Measurements from ENCODE around the gene POU6F1.

The POU6F1 gene

DNA sequence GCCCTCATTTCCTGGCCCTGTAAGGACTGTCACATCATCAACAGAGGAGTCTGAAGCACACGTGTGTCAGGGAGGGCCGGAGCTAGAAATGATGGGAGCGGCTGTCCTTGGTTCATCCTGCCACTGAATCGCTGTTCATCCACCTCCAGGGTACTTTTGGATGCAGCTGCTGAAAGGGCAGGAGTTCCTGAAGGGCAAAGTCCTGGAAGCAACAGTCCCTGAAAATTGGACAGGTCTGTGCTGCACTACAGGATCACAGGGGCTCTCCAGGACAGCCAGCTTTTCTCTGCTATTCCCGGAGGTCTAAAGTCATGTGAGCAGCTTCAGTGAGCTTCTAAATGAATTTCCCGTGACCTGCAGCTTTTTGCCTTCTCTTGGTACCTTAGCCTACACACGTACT lies 17.7 kb downstream of the POU6F1 start:
- Histone ChIP-seq H3K9me3 (ENCODE audit: control insufficient read depth, insufficient read depth, low read depth, low read length) (no peaks in the 10 kb centered on the region), H3K36me3 (ENCODE audit: control insufficient read depth in 2 of 2, insufficient read depth in 1 of 2, low read length in 2 of 2) (peaks cover 0 to 4% of the 10 kb centered on the region in 2 experiments; a peak in 2 of 3 replicates), H3K4me3 (ENCODE audit: low read depth, low read length) (no peak overlapping the region), H3K27ac (ENCODE audit: extremely low read depth, low read depth, low read length) (no peak overlapping the region), H3K4me1 (ENCODE audit: control insufficient read depth, insufficient read depth, low read length) (no peaks in the 10 kb centered on the region)
- TF ChIP-seq, protein P1, sequence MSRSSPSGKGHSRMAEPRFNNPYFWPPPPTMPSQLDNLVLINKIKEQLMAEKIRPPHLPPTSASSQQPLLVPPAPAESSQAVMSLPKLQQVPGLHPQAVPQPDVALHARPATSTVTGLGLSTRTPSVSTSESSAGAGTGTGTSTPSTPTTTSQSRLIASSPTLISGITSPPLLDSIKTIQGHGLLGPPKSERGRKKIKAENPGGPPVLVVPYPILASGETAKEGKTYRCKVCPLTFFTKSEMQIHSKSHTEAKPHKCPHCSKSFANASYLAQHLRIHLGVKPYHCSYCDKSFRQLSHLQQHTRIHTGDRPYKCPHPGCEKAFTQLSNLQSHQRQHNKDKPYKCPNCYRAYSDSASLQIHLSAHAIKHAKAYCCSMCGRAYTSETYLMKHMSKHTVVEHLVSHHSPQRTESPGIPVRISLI (tag by site-specific recombination; IDR thresholded peaks at IDR 0.05), result no peak
- TF ChIP-seq, protein P2, sequence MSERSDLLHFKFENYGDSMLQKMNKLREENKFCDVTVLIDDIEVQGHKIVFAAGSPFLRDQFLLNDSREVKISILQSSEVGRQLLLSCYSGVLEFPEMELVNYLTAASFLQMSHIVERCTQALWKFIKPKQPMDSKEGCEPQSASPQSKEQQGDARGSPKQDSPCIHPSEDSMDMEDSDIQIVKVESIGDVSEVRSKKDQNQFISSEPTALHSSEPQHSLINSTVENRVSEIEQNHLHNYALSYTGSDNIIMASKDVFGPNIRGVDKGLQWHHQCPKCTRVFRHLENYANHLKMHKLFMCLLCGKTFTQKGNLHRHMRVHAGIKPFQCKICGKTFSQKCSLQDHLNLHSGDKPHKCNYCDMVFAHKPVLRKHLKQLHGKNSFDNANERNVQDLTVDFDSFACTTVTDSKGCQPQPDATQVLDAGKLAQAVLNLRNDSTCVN (tag by site-specific recombination; optimal IDR thresholded peaks at IDR 0.05), result no peak
- TF ChIP-seq ZNF623 (tag by site-specific recombination; IDR thresholded peaks at IDR 0.05) (no peak), ZNF596 (tag by site-specific recombination; IDR thresholded peaks at IDR 0.05) (no peak), ZNF366 (tag by site-specific recombination; conservative IDR thresholded peaks at IDR 0.05) (no peak)
- TF ChIP-seq, protein P3, sequence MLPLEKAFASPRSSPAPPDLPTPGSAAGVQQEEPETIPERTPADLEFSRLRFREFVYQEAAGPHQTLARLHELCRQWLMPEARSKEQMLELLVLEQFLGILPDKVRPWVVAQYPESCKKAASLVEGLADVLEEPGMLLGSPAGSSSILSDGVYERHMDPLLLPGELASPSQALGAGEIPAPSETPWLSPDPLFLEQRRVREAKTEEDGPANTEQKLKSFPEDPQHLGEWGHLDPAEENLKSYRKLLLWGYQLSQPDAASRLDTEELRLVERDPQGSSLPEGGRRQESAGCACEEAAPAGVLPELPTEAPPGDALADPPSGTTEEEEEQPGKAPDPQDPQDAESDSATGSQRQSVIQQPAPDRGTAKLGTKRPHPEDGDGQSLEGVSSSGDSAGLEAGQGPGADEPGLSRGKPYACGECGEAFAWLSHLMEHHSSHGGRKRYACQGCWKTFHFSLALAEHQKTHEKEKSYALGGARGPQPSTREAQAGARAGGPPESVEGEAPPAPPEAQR (tag by site-specific recombination; IDR thresholded peaks at IDR 0.05), result no peak
- TF ChIP-seq, protein P4, sequence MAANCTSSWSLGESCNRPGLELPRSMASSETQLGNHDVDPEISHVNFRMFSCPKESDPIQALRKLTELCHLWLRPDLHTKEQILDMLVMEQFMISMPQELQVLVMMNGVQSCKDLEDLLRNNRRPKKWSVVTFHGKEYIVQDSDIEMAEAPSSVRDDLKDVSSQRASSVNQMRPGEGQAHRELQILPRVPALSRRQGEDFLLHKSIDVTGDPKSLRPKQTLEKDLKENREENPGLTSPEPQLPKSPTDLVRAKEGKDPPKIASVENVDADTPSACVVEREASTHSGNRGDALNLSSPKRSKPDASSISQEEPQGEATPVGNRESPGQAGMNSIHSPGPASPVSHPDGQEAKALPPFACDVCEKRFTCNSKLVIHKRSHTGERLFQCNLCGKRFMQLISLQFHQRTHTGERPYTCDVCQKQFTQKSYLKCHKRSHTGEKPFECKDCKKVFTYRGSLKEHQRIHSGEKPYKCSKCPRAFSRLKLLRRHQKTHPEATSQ (tag by site-specific recombination; IDR thresholded peaks at IDR 0.05), result no peak
- CTCF ChIA-PET, result interaction anchor here (1.1 kb wide), 1 partner anchor 16 kb away, joined by 4 read pairs; no protein-coding TSS in a partner anchor
- POLR2A ChIA-PET, result interaction anchor here (0.6 kb wide), 1 partner anchor 18 kb away, joined by 3 read pairs; the partner anchor contains the start of gene POU6F1

DNA sequence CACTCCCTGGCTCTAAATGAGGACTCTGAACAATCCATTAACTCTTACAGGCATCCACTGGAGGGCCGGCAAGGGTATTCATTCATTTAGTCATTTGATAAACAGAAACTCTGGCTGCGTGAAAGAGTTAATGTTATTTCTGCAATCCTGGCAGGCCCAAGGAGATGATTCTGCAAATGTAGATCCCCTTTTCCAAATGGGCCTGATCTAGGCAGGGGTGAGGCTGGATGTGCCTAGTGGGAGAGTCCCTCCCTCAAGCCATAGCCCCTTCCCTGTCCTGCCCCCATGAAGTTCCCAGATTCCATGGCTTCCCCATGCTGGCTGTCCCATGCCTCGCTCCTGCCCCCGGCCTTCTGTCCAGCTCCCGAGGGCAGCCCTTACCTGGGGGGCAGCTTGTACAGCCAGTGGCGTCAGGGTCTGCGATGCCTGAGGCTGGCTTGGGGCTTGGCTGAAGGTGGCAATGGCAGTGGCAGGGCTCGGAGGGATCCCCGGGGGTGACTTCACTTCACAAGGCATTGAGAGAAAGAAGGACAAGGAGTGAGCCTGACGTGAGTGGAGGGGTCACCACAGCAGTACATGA lies 18.4 kb downstream of the POU6F1 start:
- TF ChIP-seq, protein P5, sequence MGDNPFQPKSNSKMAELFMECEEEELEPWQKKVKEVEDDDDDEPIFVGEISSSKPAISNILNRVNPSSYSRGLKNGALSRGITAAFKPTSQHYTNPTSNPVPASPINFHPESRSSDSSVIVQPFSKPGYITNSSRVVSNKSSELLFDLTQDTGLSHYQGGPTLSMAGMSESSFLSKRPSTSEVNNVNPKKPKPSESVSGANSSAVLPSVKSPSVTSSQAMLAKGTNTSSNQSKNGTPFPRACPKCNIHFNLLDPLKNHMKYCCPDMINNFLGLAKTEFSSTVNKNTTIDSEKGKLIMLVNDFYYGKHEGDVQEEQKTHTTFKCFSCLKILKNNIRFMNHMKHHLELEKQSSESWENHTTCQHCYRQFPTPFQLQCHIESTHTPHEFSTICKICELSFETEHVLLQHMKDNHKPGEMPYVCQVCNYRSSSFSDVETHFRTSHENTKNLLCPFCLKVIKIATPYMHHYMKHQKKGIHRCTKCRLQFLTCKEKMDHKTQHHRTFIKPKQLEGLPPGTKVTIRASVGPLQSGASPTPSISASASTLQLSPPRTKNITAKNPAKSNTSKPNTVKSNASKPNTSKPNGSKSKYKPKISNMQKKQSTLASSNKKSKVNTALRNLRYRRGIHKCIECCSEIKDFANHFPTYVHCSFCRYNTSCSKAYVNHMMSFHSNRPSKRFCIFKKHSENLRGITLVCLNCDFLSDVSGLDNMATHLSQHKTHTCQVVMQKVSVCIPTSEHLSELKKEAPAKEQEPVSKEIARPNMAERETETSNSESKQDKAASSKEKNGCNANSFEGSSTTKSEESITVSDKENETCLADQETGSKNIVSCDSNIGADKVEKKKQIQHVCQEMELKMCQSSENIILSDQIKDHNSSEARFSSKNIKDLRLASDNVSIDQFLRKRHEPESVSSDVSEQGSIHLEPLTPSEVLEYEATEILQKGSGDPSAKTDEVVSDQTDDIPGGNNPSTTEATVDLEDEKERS (tag by site-specific recombination; IDR thresholded peaks at IDR 0.05), result no peak
- H3K36me3 ChIP-seq (ENCODE audit: control insufficient read depth in 2 of 2, insufficient read depth in 1 of 2, low read length in 2 of 2), result peaks cover 0 to 4% of the 10 kb centered on the region in 2 experiments; a peak in 2 of 3 replicates
- no peak overlapping the region for H3K4me3 ChIP-seq (ENCODE audit: low read depth, low read length)
- ChIA-PET CTCF (interaction anchor here (1.1 kb wide), 1 partner anchor 15 kb away, joined by 4 read pairs; no protein-coding TSS in a partner anchor), POLR2A (no interaction called here)
- no peaks in the 10 kb centered on the region for H3K4me1 ChIP-seq (ENCODE audit: control insufficient read depth, insufficient read depth, low read length)
- no peaks in the 10 kb centered on the region for H3K9me3 ChIP-seq (ENCODE audit: control insufficient read depth, insufficient read depth, low read depth, low read length)
- H3K27ac ChIP-seq (ENCODE audit: extremely low read depth, low read depth, low read length), result no peak overlapping the region

DNA sequence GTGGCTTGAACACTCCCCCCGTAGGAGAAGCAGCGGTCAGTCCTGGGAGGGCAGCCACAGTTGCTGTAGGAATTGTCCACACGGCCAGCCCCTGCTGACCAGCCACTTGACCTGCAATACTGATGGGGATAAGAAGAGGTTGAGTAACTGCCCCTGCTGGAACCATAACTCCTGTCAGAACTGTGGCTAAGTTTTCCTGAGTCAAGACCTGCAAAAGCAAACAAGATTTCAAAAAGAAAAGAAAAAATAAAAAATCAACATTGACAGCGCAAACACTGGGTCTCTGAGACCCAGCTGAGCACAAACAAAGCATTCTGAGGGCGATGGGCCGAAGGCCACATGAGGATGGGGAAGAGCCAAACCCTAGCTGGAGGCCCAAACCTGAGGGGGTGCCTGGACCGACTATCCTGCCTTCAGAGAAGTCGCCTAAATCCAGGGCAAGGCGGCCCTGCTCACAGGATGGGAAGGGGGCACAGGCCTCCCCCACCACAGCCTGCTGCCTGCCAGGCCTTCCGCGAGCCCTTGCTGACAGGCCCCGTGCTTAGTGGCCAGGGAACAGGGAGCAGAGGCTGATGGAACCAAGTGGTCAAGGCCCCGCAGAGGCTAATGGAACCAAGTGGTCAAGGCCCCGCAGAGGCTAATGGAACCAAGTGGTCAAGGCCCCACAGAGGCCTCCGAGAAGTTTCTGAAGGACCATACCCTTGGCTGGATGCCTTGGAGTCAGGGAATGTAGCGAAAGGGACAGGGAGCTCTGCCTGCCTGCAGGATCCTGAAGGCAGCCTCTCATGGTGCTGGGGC lies 19.1 kb downstream of the POU6F1 start:
- Histone ChIP-seq H3K27ac (ENCODE audit: extremely low read depth, low read depth, low read length) (no peak overlapping the region), H3K4me3 (ENCODE audit: low read depth, low read length) (no peak overlapping the region), H3K9me3 (ENCODE audit: control insufficient read depth, insufficient read depth, low read depth, low read length) (no peaks in the 10 kb centered on the region), H3K4me1 (ENCODE audit: control insufficient read depth, insufficient read depth, low read length) (no peaks in the 10 kb centered on the region), H3K36me3 (ENCODE audit: control insufficient read depth in 2 of 2, insufficient read depth in 1 of 2, low read length in 2 of 2) (peaks cover 0 to 4% of the 10 kb centered on the region in 2 experiments; a peak in 2 of 3 replicates)
- POLR2A ChIA-PET, result no interaction called here
- CTCF ChIA-PET, result no interaction called here
- TF ChIP-seq ZNF394 (tag by site-specific recombination; IDR thresholded peaks at IDR 0.05; ENCODE audit: borderline replicate concordance) (no peak), ZBTB21 (tag by site-specific recombination; IDR thresholded peaks at IDR 0.05) (no peak), ZNF138 (tag by site-specific recombination; IDR thresholded peaks at IDR 0.05; ENCODE audit: borderline replicate concordance) (no peak), MEIS1 (CRISPR knock-in tag; IDR thresholded peaks at IDR 0.05; ENCODE audit: borderline replicate concordance) (no peak), ZIC2 (tag by site-specific recombination; IDR thresholded peaks at IDR 0.05) (no peak), ZNF48 (tag by site-specific recombination; IDR thresholded peaks at IDR 0.05) (no peak)
- TF ChIP-seq, protein P6, sequence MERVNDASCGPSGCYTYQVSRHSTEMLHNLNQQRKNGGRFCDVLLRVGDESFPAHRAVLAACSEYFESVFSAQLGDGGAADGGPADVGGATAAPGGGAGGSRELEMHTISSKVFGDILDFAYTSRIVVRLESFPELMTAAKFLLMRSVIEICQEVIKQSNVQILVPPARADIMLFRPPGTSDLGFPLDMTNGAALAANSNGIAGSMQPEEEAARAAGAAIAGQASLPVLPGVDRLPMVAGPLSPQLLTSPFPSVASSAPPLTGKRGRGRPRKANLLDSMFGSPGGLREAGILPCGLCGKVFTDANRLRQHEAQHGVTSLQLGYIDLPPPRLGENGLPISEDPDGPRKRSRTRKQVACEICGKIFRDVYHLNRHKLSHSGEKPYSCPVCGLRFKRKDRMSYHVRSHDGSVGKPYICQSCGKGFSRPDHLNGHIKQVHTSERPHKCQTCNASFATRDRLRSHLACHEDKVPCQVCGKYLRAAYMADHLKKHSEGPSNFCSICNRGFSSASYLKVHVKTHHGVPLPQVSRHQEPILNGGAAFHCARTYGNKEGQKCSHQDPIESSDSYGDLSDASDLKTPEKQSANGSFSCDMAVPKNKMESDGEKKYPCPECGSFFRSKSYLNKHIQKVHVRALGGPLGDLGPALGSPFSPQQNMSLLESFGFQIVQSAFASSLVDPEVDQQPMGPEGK (tag by site-specific recombination; IDR thresholded peaks at IDR 0.05), result no peak
- TF ChIP-seq, protein P7, sequence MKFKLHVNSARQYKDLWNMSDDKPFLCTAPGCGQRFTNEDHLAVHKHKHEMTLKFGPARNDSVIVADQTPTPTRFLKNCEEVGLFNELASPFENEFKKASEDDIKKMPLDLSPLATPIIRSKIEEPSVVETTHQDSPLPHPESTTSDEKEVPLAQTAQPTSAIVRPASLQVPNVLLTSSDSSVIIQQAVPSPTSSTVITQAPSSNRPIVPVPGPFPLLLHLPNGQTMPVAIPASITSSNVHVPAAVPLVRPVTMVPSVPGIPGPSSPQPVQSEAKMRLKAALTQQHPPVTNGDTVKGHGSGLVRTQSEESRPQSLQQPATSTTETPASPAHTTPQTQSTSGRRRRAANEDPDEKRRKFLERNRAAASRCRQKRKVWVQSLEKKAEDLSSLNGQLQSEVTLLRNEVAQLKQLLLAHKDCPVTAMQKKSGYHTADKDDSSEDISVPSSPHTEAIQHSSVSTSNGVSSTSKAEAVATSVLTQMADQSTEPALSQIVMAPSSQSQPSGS (tag by site-specific recombination; IDR thresholded peaks at IDR 0.05; ENCODE audit: low read depth), result no peak

Measured in HEK293 (cell line).